GM12875 (cell line): ENCODE measurements around the gene ATXN2.
"Not testable (repeated sequence)": the region's sequence is repeated elsewhere in the genome, so short reads cannot be mapped to it uniquely, and the experiment has no call there.

Source experiments
- H3K4me3 ChIP-seq: one replicate; pipeline ENCODE4 v1.5.1; 2011; ENCODE audit warnings: low read depth, low read length, control low read depth
- CTCF ChIP-seq: IDR thresholded peaks from 2 replicates; pipeline ENCODE4 v1.5.1; 2011; ENCODE audit warnings: low read depth, mild to moderate bottlenecking, control low read depth, inconsistent platforms, low read length, moderate library complexity, borderline replicate concordance; ENCODE audit not compliant: insufficient read depth

Gene ATXN2

GRCh38 chr12:111586986-111587385, 12.1 kb downstream of the ATXN2 start:
- TF ChIP-seq CTCF, result no peak
- no peak overlapping the region for H3K4me3 ChIP-seq

DNA sequence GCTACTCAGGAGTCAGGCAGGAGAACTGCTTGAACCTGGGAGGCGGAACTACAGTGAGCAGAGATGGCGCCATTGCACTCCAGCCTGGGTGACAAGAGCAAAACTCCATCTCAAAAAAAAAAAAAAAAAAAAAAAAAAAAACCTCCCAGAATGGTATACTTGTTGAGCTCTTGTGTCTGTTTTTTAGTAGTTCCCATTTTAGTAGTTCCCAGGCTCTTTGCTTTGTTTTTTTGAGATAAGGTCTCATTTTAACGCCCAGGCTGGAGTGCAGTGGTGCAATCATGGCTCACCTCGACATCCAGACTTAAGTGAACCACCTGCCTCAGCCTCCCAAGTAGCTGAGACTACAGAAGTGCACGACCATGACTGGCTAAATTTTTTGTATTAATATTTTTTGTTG, 13.4 kb downstream of the ATXN2 start:
- TF ChIP-seq CTCF, result no peak
- no peak overlapping the region for H3K4me3 ChIP-seq

DNA sequence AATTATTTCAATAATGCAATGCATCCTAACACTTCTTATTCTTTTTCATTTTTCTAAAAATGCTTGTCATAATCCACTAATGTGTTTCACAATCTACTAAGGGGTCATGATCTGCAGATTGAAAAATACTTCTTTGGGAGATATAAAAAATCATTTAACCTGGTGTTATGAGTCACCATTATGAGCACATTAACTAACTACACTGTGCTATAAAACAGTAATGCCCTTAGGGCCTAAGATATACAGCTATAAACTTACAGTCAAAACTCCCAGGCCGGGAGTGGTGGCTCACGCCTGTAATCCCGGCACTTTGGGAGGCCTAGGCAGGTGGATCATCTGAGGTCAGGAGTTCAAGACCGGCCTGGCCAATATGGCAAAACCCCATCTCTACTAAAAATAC, 14.2 kb downstream of the ATXN2 start:
- no peak overlapping the region for H3K4me3 ChIP-seq
- no peak for TF ChIP-seq CTCF

- not testable (repeated sequence) for H3K4me3 ChIP-seq
Measured at GRCh38 chr12:111583506-111583905, 15.6 kb downstream of the ATXN2 start.

DNA sequence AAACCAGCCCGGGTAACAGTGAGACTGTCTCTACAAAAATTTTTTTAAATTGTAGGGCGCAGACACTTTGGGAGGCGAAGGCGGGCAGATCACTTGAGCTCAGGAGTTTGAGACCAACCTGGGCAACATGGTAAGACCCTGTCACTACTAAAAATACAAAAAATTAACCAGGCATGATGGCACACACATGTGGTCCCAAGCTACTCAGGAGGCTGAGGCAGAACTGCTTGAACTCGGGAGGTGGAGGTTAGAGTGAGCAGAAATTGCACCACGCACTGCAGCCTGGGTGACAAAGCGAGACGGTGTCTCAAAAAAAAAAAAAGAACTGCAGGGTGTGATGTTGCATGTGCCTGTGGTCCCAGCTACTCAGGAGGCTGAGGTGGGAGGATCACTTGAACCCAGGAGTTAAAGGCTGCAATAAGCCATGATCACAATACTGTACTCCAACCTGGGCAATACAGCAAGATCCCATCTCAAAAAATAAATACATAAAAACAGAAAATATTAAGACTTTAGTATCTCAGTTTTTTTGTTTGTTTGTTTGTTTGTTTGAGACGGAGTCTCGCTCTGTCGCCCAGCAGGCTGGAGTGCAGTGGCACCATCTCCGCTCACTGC, 16.9 kb downstream of the ATXN2 start:
- TF ChIP-seq CTCF, result no peak
- H3K4me3 ChIP-seq, result no peak overlapping the region

- no peak for TF ChIP-seq CTCF
- H3K4me3 ChIP-seq, result no peak overlapping the region
Measured at GRCh38 chr12:111581434-111582132, 17.5 kb downstream of the ATXN2 start.

DNA sequence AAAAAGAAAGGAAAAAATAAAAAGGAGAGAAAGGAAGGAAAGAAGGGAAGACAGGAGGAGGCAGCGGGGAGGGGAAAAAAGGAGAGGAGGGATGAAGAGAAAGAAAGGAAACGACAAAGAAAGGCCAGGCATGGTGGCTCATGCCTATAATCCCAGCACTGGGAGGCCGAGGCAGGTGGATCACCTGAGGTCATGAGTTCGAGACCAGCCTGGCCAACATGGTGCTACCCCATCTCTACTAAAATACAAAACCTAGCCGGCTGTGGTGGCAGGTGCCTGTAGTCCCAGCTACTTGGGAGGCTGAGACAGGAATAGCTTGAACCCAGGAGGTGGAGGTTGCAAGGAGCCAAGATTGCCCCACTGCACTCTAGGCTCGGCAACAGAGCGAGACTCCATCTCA, 18.4 kb downstream of the ATXN2 start:
- H3K4me3 ChIP-seq, result no peak overlapping the region
- TF ChIP-seq CTCF, result no peak
